Esophagus (tissue), 2 donors: ENCODE data around the gene NPR3. TPM values are rescaled to one million over a fixed set of nuclear protein-coding genes. Genes with fewer than 3 reads are reported as not detected.
"Not testable (repeated sequence)": the region's sequence is repeated elsewhere in the genome, so short reads cannot be mapped to it uniquely, and the experiment has no call there.

Experiments
- H3K27ac ChIP-seq, 2 donors: one replicate each; pipeline ENCODE4 v1.5.1; 2013; ENCODE audit warnings: low read depth in 2 of 2, mild to moderate bottlenecking in 2 of 2, inconsistent platforms in 1 of 2, low read length in 1 of 2, moderate library complexity in 1 of 2
- H3K27me3 ChIP-seq, 2 donors: one replicate each; pipeline ENCODE4 v1.6.1; 2013; ENCODE audit warnings: low read length in 2 of 2, control low read depth in 1 of 2, mild to moderate bottlenecking in 1 of 2; ENCODE audit not compliant: insufficient read depth in 2 of 2, control insufficient read depth in 1 of 2
- H3K36me3 ChIP-seq, 2 donors: one replicate each; pipeline ENCODE4 v1.6.1; 2013; ENCODE audit warnings: low read length in 1 of 2; ENCODE audit not compliant: control insufficient read depth in 2 of 2, insufficient read depth in 2 of 2
- H3K4me1 ChIP-seq, 2 donors: one replicate each; pipeline ENCODE4 v1.6.1; 2013; ENCODE audit warnings: low read length in 1 of 2; ENCODE audit not compliant: control insufficient read depth in 2 of 2, insufficient read depth in 2 of 2
- H3K4me3 ChIP-seq, 2 donors: one replicate each; pipeline ENCODE4 v1.5.1; 2013; ENCODE audit warnings: low read length in 2 of 2, mild to moderate bottlenecking in 2 of 2, low read depth in 1 of 2, moderate library complexity in 1 of 2
- H3K9me3 ChIP-seq, 2 donors: one replicate each; pipeline ENCODE4 v1.6.1; 2013; ENCODE audit warnings: mild to moderate bottlenecking in 2 of 2, low read depth in 1 of 2, low read length in 1 of 2, moderate library complexity in 1 of 2; ENCODE audit not compliant: control insufficient read depth in 2 of 2, insufficient read depth in 1 of 2
- WGBS, 2 donors: extraction: QIAGEN DNeasy Blood & Tissue Kit; methylation state at CpG; one replicate each; pipeline ENCODE4 v1.1.7; 2013; 5-methylcytosine and 5-hydroxymethylcytosine counted together
- polyA plus RNA-seq, 2 donors: library from polyadenylated mRNA; stranded (reverse); fragments of 200-250 nt; gene quantifications; one replicate each; pipeline ENCODE4 v1.2.3, GENCODE V29; 2013
- donor health status: healthy with polysubstance abuse.
- donor health status: Bipolar disorder and iron deficiency.

The NPR3 gene
- polyA plus RNA-seq, 2 donors, result 2.8 to 5.7 TPM

- Histone ChIP-seq H3K36me3 (no peaks in the 10 kb centered on the region), H3K9me3 (peaks cover 0 to 2% of the 10 kb centered on the region in 2 donors), H3K4me1 (no peaks in the 10 kb centered on the region), H3K27me3 (no peaks in the 10 kb centered on the region), H3K4me3 (no peak overlapping the region), H3K27ac (no peak overlapping the region)
- WGBS, 2 donors, result 71 to 85% methylated on average over 9 of the region's 9 CpGs
These were observed 80.6 kb downstream of the NPR3 start for GRCh38 chr5:32791536-32792243.

- WGBS, 2 donors, result 96 to 100% methylated on average over 1 of the region's 1 CpG
- no peaks in the 10 kb centered on the region for H3K27me3 ChIP-seq
- no peaks in the 10 kb centered on the region for H3K4me1 ChIP-seq
- peaks cover 0 to 2% of the 10 kb centered on the region in 2 donors for H3K9me3 ChIP-seq
- H3K27ac ChIP-seq, result no peak overlapping the region
- H3K36me3 ChIP-seq, result no peaks in the 10 kb centered on the region
- no peak overlapping the region for H3K4me3 ChIP-seq
These were observed 83.0 kb downstream of the NPR3 start for GRCh38 chr5:32794086-32794485.

GRCh38 chr5:32802764-32803163 is 91.6 kb downstream of the NPR3 start:
- no peaks in the 10 kb centered on the region for H3K9me3 ChIP-seq
- no peaks in the 10 kb centered on the region for H3K27me3 ChIP-seq
- H3K4me3 ChIP-seq, result no peak overlapping the region
- no peak overlapping the region for H3K27ac ChIP-seq
- WGBS, 2 donors, result 88 to 93% methylated on average over 7 of the region's 7 CpGs
- no peaks in the 10 kb centered on the region for H3K4me1 ChIP-seq
- H3K36me3 ChIP-seq, result no peaks in the 10 kb centered on the region

GRCh38 chr5:32803656-32804055 is 92.5 kb downstream of the NPR3 start:
- no peak overlapping the region for H3K27ac ChIP-seq
- no peaks in the 10 kb centered on the region for H3K4me1 ChIP-seq
- H3K4me3 ChIP-seq, result no peak overlapping the region
- no peaks in the 10 kb centered on the region for H3K9me3 ChIP-seq
- WGBS, 2 donors, result 70 to 88% methylated on average over 3 of the region's 3 CpGs
- no peaks in the 10 kb centered on the region for H3K27me3 ChIP-seq
- no peaks in the 10 kb centered on the region for H3K36me3 ChIP-seq

GRCh38 chr5:32805462-32805861 is 94.3 kb downstream of the NPR3 start:
- H3K4me1 ChIP-seq, result not testable (repeated sequence)

GRCh38 chr5:32805971-32806638 is 95.0 kb downstream of the NPR3 start:
- 29 to 31% methylated on average over 6 of the region's 6 CpGs for WGBS, 2 donors
- Histone ChIP-seq H3K36me3 (no peaks in the 10 kb centered on the region), H3K9me3 (no peaks in the 10 kb centered on the region), H3K4me3 (no peak overlapping the region), H3K27ac (no peak overlapping the region), H3K27me3 (peaks cover 0 to under 1% of the 10 kb centered on the region in 2 donors), H3K4me1 (no peaks in the 10 kb centered on the region)

More at GRCh38 chr5:32805462-32805861, 94.3 kb downstream of the NPR3 start:
- not testable (repeated sequence) for H3K27me3 ChIP-seq, H3K4me3 ChIP-seq, H3K27ac ChIP-seq, H3K9me3 ChIP-seq, H3K36me3 ChIP-seq
- 83 to 89% methylated on average over 1 of the region's 1 CpG for WGBS, 2 donors

GRCh38 chr5:32808783-32809182 is 97.7 kb downstream of the NPR3 start:
- Histone ChIP-seq H3K36me3 (no peaks in the 10 kb centered on the region), H3K4me1 (no peaks in the 10 kb centered on the region), H3K9me3 (no peaks in the 10 kb centered on the region), H3K27ac (no peak overlapping the region), H3K27me3 (peaks cover 0 to 3% of the 10 kb centered on the region in 2 donors), H3K4me3 (no peak overlapping the region)
- 83 to 86% methylated on average over 1 of the region's 1 CpG for WGBS, 2 donors

GRCh38 chr5:32810804-32811203 is 99.7 kb downstream of the NPR3 start:
- 33 to 46% methylated on average over 2 of the region's 2 CpGs for WGBS, 2 donors
- H3K27ac ChIP-seq, result no peak overlapping the region
- H3K9me3 ChIP-seq, result no peaks in the 10 kb centered on the region
- no peak overlapping the region for H3K4me3 ChIP-seq
- peaks cover 0 to 3% of the 10 kb centered on the region in 2 donors for H3K27me3 ChIP-seq
- no peaks in the 10 kb centered on the region for H3K36me3 ChIP-seq
- no peaks in the 10 kb centered on the region for H3K4me1 ChIP-seq

GRCh38 chr5:32812399-32812798 is 101.3 kb downstream of the NPR3 start:
- no peaks in the 10 kb centered on the region for H3K4me1 ChIP-seq
- no peaks in the 10 kb centered on the region for H3K9me3 ChIP-seq
- no peak overlapping the region for H3K27ac ChIP-seq
- WGBS, 2 donors, result 90 to 92% methylated on average over 5 of the region's 5 CpGs
- H3K4me3 ChIP-seq, result no peak overlapping the region
- no peaks in the 10 kb centered on the region for H3K36me3 ChIP-seq
- peaks cover 0 to 3% of the 10 kb centered on the region in 2 donors for H3K27me3 ChIP-seq

- no peak overlapping the region for H3K4me3 ChIP-seq
- H3K27me3 ChIP-seq, result peaks cover 0 to 3% of the 10 kb centered on the region in 2 donors
- no peaks in the 10 kb centered on the region for H3K36me3 ChIP-seq
- no peak overlapping the region for H3K27ac ChIP-seq
- no peaks in the 10 kb centered on the region for H3K4me1 ChIP-seq
- H3K9me3 ChIP-seq, result no peaks in the 10 kb centered on the region
These were observed 103.0 kb downstream of the NPR3 start for GRCh38 chr5:32814141-32814540.
